IMR-90 (cell line): ENCODE results near the gene AKT3. TPM values are rescaled to one million over a fixed set of nuclear protein-coding genes. Genes with fewer than 3 reads are reported as not detected.

Experiments
- ATAC-seq: fragments of 200-7000 bp; cut with Tn5 transposase; 2 replicates; pipeline ENCODE4 v1.9.1; 2020; ENCODE audit warnings: low read depth, mild to moderate bottlenecking, moderate library complexity
- BruUV-seq: library from RNA; stranded (reverse); fragments of 400-500 nt; replicated peaks from 2 replicates; lab custom pipeline; 2021; lab: Mats Ljungman, UMichigan
- CTCF ChIA-PET: fragments of 300-600 bp; formaldehyde crosslinking; extraction: SDS; loops from one replicate; lab custom pipeline; 2021; ENCODE audit warnings: antibody characterized with exemption; lab: Yijun Ruan, JAX
- POLR2A ChIA-PET: fragments of 300-600 bp; sonication (Branson Sonifier 250); formaldehyde crosslinking; loops from one replicate; lab custom pipeline; 2022; ENCODE audit warnings: antibody characterized with exemption; ENCODE audit not compliant: unreplicated experiment; lab: Charles Lee
- DNase-seq: peaks from one replicate; pipeline ENCODE4 v3.0.0; 2013
- H2AFZ ChIP-seq: replicated peaks from 2 replicates; pipeline ENCODE3; 2013; ENCODE audit warnings: low read length, mild to moderate bottlenecking; ENCODE audit not compliant: poor library complexity
- H2AK5ac ChIP-seq: 2 replicates; pipeline ENCODE4 v1.6.1; 2013; ENCODE audit warnings: low read depth, low read length, inconsistent platforms
- H2AK9ac ChIP-seq: replicated peaks from 2 replicates; pipeline ENCODE3; 2013; ENCODE audit warnings: mild to moderate bottlenecking, low read depth, low read length, moderate library complexity; ENCODE audit not compliant: poor library complexity
- H2BK120ac ChIP-seq: 2 replicates; pipeline ENCODE4 v1.6.1; 2013; ENCODE audit warnings: low read depth, low read length, inconsistent platforms
- H2BK15ac ChIP-seq: 3 replicates; pipeline ENCODE4 v1.6.1; 2013; ENCODE audit warnings: low read depth, low read length, inconsistent platforms
- H2BK20ac ChIP-seq: 2 replicates; pipeline ENCODE4 v1.6.1; 2013; ENCODE audit warnings: low read depth, mild to moderate bottlenecking, inconsistent platforms, low read length, moderate library complexity
- H2BK5ac ChIP-seq: 2 replicates; pipeline ENCODE4 v1.6.1; 2013; ENCODE audit warnings: mild to moderate bottlenecking, low read depth, low read length, inconsistent platforms; ENCODE audit not compliant: poor library complexity, severe bottlenecking
- H3K14ac ChIP-seq: replicated peaks from 2 replicates; pipeline ENCODE4 v1.6.1; 2013; ENCODE audit warnings: low read depth, low read length, inconsistent platforms
- H3K18ac ChIP-seq: 2 replicates; pipeline ENCODE4 v1.6.1; 2013; ENCODE audit warnings: low read depth, low read length, control low read depth
- H3K23ac ChIP-seq: 2 replicates; pipeline ENCODE4 v1.6.1; 2013; ENCODE audit warnings: low read depth, low read length, inconsistent platforms
- H3K27ac ChIP-seq: 2 replicates; pipeline ENCODE4 v1.5.1; 2013; ENCODE audit warnings: mild to moderate bottlenecking, control low read depth, low read length; ENCODE audit not compliant: insufficient read depth
- H3K27me3 ChIP-seq: 2 replicates; pipeline ENCODE4 v1.6.1; 2013; ENCODE audit warnings: low read length; ENCODE audit not compliant: control insufficient read depth, insufficient read depth
- H3K36me3 ChIP-seq: 2 replicates; pipeline ENCODE4 v1.6.1; 2013; ENCODE audit warnings: low read length, mixed read lengths; ENCODE audit not compliant: control insufficient read depth, insufficient read depth
- H3K4ac ChIP-seq: 2 replicates; pipeline ENCODE4 v1.6.1; 2013; ENCODE audit warnings: low read depth, low read length, inconsistent platforms
- H3K4me1 ChIP-seq: 2 replicates; pipeline ENCODE4 v1.6.1; 2013; ENCODE audit warnings: low read length, mixed read lengths; ENCODE audit not compliant: control insufficient read depth, insufficient read depth
- H3K4me2 ChIP-seq: 2 replicates; pipeline ENCODE4 v1.6.1; 2013; ENCODE audit warnings: low read depth, mild to moderate bottlenecking, control low read depth, low read length, moderate library complexity
- H3K4me3 ChIP-seq: 2 replicates; pipeline ENCODE4 v1.5.1; 2013; ENCODE audit warnings: low read depth, mild to moderate bottlenecking, control low read depth, low read length, moderate library complexity; ENCODE audit not compliant: insufficient read depth
- H3K56ac ChIP-seq: 2 replicates; pipeline ENCODE4 v1.6.1; 2013; ENCODE audit warnings: low read length, inconsistent platforms; ENCODE audit not compliant: insufficient read depth; ENCODE audit errors: extremely low read depth
- H3K79me1 ChIP-seq, 2 experiments: 2 replicates each; pipeline ENCODE4 v1.6.1; 2013; ENCODE audit warnings: low read length in 2 of 2, inconsistent platforms in 1 of 2, low read depth in 1 of 2
- H3K9ac ChIP-seq: 2 replicates; pipeline ENCODE4 v1.6.1; 2013; ENCODE audit warnings: low read depth, low read length, control low read depth
- H3K9me1 ChIP-seq: 2 replicates; pipeline ENCODE4 v1.6.1; 2013; ENCODE audit warnings: low read length, inconsistent platforms; ENCODE audit not compliant: insufficient read depth
- H3K9me3 ChIP-seq: 2 replicates; pipeline ENCODE4 v1.6.1; 2013; ENCODE audit warnings: low read length; ENCODE audit not compliant: control insufficient read depth, insufficient read depth
- H4K20me1 ChIP-seq: 2 replicates; pipeline ENCODE4 v1.6.1; 2013; ENCODE audit warnings: low read length, inconsistent platforms; ENCODE audit not compliant: insufficient read depth
- H4K5ac ChIP-seq: 2 replicates; pipeline ENCODE4 v1.6.1; 2013; ENCODE audit warnings: mild to moderate bottlenecking, low read depth, low read length, control low read depth
- H4K8ac ChIP-seq, 2 experiments: 2 replicates each; pipeline ENCODE4 v1.6.1; 2013; ENCODE audit warnings: low read depth in 2 of 2, low read length in 2 of 2, control low read depth in 1 of 2, inconsistent platforms in 1 of 2
- H4K91ac ChIP-seq: 2 replicates; pipeline ENCODE4 v1.6.1; 2013; ENCODE audit warnings: low read depth, low read length, inconsistent platforms; ENCODE audit not compliant: insufficient read depth
- BHLHE40 ChIP-seq: fragments of 150-350 bp; IDR thresholded peaks from 2 replicates; pipeline ENCODE4 v1.6.1; 2016; ENCODE audit warnings: mild to moderate bottlenecking, low read depth, low read length
- CTCF ChIP-seq: conservative IDR thresholded peaks from 2 replicates; pipeline ENCODE4 v1.5.1; 2012; ENCODE audit warnings: mild to moderate bottlenecking, low read depth, low read length, improper control_type of control experiment
- MAFK ChIP-seq: IDR thresholded peaks from 2 replicates; pipeline ENCODE4 v1.6.1; 2012; ENCODE audit warnings: low read depth, low read length, improper control_type of control experiment
- MAZ ChIP-seq: IDR thresholded peaks from 2 replicates; pipeline ENCODE4 v1.6.1; 2012; ENCODE audit warnings: low read depth, mild to moderate bottlenecking, low read length, improper control_type of control experiment, moderate library complexity, borderline replicate concordance
- MXI1 ChIP-seq: IDR thresholded peaks from 2 replicates; pipeline ENCODE4 v1.6.1; 2012; ENCODE audit warnings: low read depth, mild to moderate bottlenecking, low read length, moderate library complexity, borderline replicate concordance
- RFX5 ChIP-seq: IDR thresholded peaks from 2 replicates; pipeline ENCODE4 v1.8.0; 2012; ENCODE audit warnings: low read depth, mild to moderate bottlenecking, low read length, moderate library complexity
- SMC3 ChIP-seq: fragments of 150-350 bp; IDR thresholded peaks from 2 replicates; pipeline ENCODE4 v1.6.1; 2016; ENCODE audit warnings: low read depth, mild to moderate bottlenecking, antibody characterized with exemption, low read length, moderate library complexity
- USF2 ChIP-seq: fragments of 150-350 bp; IDR thresholded peaks from 2 replicates; pipeline ENCODE4 v1.6.1; 2017; ENCODE audit warnings: mild to moderate bottlenecking, antibody characterized with exemption, low read length, low read depth
- WGBS, 2 experiments: methylation state at CpG; one replicate each; pipeline versions ENCODE4 v1.1.5 to v1.1.7; 2013; ENCODE audit warnings: missing lambda C conversion rate in 2 of 2; ENCODE audit not compliant: insufficient read length in 1 of 2; ENCODE audit errors: extremely low coverage in 2 of 2; 5-methylcytosine and 5-hydroxymethylcytosine counted together
- dilution Hi-C: fragments of 300-500 bp; cut with HindIII; formaldehyde crosslinking; loops from one replicate; pipeline ENCODE4 v1.14.3; 2018; ENCODE audit warnings: low sequenced_read_pairs; ENCODE audit not compliant: unreplicated experiment
- in situ Hi-C: fragments of 300-500 bp; cut with MboI; formaldehyde crosslinking; loops from 3 replicates; pipeline ENCODE4 v1.14.3; 2019; ENCODE audit warnings: low sequenced_read_pairs, inconsistent platforms, mixed read lengths
- intact Hi-C: fragments of 100-400 bp; cut with micrococcal nuclease; formaldehyde crosslinking; loops from 2 replicates; pipeline ENCODE4 v1.10.0; 2022
- polyA plus RNA-seq, 3 experiments: library from polyadenylated mRNA; depleted of rRNA; stranded (reverse); fragments of >200 nt; gene quantifications; 2 replicates each; pipeline ENCODE4 v1.2.3, GENCODE V29; 2012; ENCODE audit warnings: low replicate concordance in 1 of 3
- total RNA-seq: library from RNA; depleted of rRNA; stranded (reverse); fragments of >200 nt; gene quantifications from 2 replicates; pipeline ENCODE4 v1.2.3, GENCODE V29; 2012

AKT3 gene
- total and polyA plus RNA-seq, 2 of the 4 experiments (the other 2 are of a cell fraction): 15.2 to 19.4 TPM

- ChIA-PET CTCF (no interaction called here), POLR2A (no interaction called here)
- H3K9ac ChIP-seq: no peak overlapping the region
- no peak overlapping the region for H4K91ac ChIP-seq
- no peak overlapping the region for H3K56ac ChIP-seq
- H2AK9ac ChIP-seq: no peak overlapping the region
- H2BK120ac ChIP-seq: no peak overlapping the region
- no peaks in the 10 kb centered on the region for H3K9me1 ChIP-seq
- H3K9me3 ChIP-seq: no peaks in the 10 kb centered on the region
- peaks cover 0 to 3% of the 10 kb centered on the region in 2 experiments; a peak in 1 of 4 replicates for H3K79me1 ChIP-seq
- no peak overlapping the region for H3K14ac ChIP-seq
- peaks cover 4% of the 10 kb centered on the region for H3K36me3 ChIP-seq
- H3K18ac ChIP-seq: no peak overlapping the region
- no peak overlapping the region for H2AFZ ChIP-seq
- H3K27ac ChIP-seq: no peak overlapping the region
- no peak for TF ChIP-seq RFX5
- TF ChIP-seq SMC3: no peak
- no peak for TF ChIP-seq MXI1
- no peak for TF ChIP-seq CTCF
- no peak for TF ChIP-seq MAFK
- no peak for TF ChIP-seq USF2
- no peak for TF ChIP-seq MAZ
- no peak for TF ChIP-seq BHLHE40
- no peaks in the 10 kb centered on the region for H4K20me1 ChIP-seq
- no peak overlapping the region for H2BK20ac ChIP-seq
- ATAC-seq: no peak; the same call in 1 of the 2 replicates
- H4K5ac ChIP-seq: no peak overlapping the region
- in situ Hi-C loops: no loop called here
- H3K4me3 ChIP-seq: no peak overlapping the region
- no peak overlapping the region for H3K4me2 ChIP-seq
- H2BK5ac ChIP-seq: no peak overlapping the region
- no peak overlapping the region for H3K23ac ChIP-seq
- H3K4ac ChIP-seq: no peak overlapping the region
- H3K4me1 ChIP-seq: no peaks in the 10 kb centered on the region
- H4K8ac ChIP-seq: no peak overlapping the region
- no peaks in the 10 kb centered on the region for H3K27me3 ChIP-seq
- DNase-seq: no peak
- dilution Hi-C loops: no loop called here
- no TSS peak for BruUV-seq
- H2BK15ac ChIP-seq: no peak overlapping the region
- intact Hi-C loops: no loop called here
- WGBS, 2 experiments: no CpG with 5 or more reads among the region's 2 CpGs
- H2AK5ac ChIP-seq: no peak overlapping the region
These were observed 306.5 kb downstream of the AKT3 start for GRCh38 chr1:243543501-243543900.
